HUDEP-2 (cell line): Measurements from ENCODE around the gene CIAO2A.
"Not testable (repeated sequence)": the region's sequence is repeated elsewhere in the genome, so short reads cannot be mapped to it uniquely, and the experiment has no call there.

Source experiments
- DNase-seq, 76 experiments: peaks; one replicate each; lab custom pipeline; 2025; ENCODE audit not compliant: unreplicated experiment in 76 of 76; lab: John Stamatoyannopoulos, UW

CIAO2A gene

DNA sequence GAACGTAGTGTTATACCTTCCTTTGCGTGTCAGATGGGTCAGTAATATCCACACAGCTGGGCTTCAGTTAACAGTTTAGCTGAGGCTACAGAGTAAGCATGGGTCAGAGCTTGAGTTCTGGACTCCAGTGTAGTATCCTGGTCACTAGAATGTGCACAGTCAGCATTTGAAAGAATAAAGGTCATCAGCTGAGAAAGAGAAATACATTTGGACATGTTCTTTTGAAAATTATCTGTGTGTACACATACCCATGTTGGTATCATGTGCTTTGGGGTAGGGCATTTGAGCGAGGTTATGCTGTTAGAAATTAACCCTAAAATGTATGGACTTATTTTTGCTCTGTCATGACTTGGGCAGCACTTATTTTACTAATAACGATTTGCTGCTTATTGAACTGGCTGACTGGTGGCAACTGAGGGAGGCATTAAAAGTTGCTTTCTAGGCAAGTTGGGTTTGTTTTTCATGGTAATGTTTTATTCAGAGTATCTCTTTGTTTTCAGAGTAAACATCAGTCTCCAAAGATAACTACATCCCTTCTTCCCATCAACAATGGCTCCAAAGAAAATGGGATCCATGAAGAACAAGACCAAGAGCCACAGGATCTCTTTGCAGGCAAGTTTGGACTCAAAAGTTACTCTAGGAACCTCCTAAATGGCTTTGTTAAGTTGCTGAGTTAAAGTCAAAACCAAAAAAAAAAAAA is 18.6 kb upstream of the CIAO2A start:
- no peak for DNase-seq

DNA sequence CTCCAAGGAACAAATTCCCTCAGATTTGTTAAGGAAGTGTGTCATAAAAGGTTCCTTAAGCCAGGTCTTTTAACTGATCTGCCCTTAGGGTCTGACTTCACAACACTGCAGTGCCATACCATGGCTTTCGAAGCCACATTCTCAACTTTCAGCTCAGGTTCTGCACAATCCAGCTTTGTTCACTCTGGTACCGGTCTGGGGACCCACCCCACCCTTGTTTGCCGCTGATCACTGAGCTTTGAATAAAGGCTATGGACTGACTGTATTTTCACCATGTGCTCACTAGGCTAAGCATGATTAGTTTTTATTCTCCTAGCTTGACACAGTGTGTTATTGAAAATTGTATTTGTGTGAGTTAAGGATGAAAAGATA is 18.0 kb upstream of the CIAO2A start:
- DNase-seq, result no peak

DNA sequence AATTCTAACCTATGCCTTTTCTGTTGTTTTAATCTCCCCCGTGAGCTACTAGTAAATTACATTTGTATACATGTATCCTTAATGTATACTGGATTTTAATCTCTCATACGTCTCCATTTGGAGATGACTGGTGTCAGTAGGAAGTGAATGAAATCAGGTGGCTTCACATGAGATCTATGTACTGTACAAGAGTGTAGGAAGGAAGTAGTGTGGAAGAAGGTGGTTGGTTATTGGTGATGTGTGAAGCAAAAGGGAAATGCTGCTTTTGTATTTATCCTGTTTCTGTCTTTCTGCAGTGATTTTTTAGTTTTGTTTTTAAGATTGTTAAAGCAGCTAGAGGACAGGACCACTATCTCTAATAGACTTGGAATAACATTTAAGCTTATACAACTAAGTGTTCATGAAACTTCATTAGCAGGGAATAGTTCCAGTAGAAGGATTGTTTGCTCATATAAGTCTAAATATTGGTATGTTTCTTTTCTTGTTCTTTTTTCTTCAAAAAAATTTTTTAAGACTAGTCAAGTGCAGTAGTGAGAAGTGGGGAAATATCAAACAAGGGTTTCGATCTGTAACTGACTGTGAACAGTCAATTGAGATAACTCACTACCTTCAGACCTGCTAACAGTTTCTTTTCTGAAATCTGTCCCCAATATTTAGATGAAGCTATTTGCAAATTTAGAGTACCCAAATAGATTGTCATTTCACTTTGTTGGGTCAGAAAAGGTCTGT is 17.5 kb upstream of the CIAO2A start:
- no peak for DNase-seq

DNA sequence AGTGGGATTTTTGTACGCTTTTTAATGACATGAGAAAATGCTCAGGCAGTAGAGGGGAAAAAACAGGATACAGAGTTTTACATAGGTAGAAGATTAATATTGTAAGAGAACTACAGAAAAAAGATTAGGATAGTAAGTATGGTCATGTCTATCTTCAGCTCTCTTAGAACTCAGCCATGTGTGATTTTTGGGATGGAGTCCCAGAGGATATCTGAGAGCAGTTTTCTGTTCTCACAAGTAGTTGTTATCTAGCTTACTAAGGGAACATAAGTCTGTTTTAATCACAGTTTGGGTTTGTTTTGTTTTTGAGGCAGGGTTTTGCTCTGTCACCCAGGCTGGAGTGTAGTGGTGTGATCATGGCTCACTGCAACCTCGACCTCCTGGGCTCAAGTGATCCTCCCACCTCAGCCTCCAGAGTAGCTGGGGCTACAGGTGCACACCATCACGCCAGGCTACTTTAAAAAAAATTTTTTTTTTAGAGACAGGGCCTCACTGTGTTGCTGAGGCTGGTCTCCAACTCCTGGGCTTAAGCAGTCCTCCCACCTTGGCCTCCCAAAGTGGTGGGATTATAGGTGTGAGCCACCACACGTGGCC is 16.6 kb upstream of the CIAO2A start:
- not testable (repeated sequence) for DNase-seq

DNA sequence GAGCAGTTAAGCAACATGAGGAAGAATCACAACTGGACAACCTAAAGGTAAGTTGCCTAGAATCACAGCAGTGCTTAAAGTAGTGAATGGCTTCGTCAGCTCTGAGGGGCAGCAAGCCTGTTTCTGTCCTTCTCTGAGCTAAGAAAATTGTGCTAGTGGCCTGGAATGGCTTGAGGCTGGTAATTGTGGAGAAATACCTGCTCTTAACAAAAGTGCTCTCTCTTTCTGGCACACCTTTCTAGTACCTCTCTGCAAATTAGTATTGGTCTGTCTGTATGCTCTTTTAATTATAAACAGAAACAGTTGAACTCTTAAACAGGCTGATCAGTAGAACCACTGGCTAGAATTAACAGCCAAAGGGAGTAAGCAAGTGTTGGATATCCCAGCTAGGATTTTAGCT is 13.7 kb upstream of the CIAO2A start:
- no peak for DNase-seq

DNA sequence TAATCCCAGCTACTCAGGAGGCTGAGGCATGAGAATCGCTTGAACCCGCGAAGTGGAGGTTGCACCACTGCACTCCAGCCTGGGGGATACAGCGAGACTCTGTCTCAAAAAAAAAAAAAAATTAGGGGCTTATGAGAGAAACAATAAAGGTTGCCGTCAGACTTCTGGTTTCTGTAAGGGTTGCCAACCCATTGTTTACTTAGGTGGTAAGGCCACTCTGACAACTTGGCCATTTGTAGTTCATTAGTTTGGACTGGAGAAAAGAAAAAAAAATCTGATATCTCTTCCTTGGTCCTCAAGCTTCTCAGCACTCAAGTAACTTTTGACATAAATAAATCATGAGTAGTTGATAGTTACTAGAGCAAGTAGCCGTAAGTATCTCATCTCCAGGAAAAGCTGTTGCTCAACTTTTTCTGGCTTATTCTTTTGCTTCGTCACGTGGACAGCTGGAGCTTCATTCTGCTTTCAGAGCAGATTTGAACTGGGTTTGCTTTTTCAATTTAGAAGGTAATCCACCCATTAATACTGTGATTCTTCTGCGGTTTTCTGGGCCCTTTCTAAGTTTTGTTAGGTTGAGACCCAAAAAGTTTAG is 11.6 kb upstream of the CIAO2A start:
- no peak for DNase-seq

DNA sequence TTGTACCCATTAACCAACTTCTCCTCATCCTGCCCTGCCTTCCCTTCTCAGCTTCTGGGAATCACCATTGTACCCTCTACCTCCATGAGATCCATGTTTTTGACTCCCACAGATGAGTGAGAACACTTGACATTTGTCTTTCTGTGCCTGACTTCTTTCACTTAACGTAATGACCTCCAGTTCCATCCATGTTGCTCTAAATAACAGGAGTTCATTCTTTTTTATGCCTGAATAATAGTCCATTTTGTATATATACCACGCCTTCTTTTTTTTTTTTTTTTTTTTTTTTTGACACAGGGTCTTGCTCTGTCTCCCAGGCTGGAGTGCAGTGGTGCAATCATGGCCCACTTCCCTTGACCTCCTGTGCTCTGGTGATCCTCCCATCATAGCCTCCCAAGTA is 8.9 kb upstream of the CIAO2A start:
- DNase-seq, result no peak

DNA sequence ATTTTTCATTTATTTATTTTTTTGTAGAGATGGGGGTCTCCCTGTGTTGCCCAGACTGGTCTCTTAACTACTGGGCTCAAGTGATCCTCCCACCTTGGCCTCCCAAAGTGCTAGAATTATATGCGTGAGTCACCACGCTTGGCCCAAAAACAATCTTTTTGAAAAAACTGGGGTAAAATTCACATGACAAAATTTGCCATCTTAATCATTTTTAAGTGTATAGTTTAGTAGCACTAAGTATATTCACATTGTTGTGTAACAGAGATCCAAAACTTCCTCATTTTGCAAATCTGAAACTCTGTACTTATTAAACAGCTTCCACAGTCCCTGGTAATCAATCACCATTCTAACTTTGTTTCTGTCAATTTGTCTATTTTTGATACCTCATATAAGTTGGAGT is 7.3 kb upstream of the CIAO2A start:
- DNase-seq, result no peak

DNA sequence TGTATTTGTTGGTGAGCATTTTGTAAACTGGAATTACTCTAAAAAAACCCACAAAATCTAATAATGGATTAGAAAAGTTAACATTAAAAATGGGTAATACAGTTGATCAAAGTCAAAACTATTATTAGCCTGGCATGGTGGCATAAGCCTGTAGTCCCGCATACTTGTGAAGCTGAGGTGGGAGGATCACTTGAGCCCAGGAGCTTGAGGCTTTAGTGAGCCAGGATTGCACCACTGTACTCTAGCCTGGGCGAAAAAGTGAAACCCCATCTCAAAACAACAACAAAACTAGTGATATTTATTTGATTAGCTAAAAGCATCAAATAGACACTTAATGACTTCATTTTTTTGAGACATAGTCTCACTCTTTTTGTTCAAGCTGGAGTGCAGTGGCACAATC is 5.7 kb upstream of the CIAO2A start:
- DNase-seq, result no peak

DNA sequence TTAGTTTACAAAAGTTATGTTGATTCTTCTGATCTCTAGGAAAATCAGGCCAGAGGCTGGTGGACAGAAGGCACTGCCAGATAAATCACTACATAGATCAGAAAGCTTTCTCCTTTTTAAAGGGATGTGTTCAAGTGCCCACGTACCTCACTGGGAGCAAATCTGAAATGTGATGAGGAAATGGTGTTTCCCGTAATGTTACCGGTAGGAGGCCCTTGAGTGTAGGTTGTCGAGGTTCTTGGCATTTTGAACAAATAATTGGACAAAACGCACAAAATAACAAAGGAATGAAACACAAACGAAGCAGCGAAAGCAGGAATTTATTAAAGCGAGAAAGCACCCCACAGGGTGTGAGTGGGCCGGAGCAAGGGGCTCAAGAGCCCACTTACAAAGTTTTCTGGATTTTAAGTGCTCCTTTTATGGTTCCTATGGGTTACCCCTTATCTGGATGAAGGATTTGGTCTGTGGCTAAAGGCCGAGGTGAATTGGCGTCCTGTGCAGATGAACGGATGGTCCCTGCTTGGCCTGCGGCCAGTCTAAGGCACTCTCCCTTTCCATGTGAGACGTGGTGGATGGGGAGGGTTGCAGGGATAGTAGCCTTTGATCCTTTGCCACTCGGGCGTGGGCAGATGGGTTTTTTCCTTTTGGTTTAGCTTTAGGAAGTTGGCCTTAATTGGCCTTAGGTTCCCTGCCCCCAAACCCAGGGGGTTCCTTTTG is 3.2 kb upstream of the CIAO2A start:
- peak in 9 of 76 experiments; percentile 2 to 43 (median 10) for DNase-seq

DNA sequence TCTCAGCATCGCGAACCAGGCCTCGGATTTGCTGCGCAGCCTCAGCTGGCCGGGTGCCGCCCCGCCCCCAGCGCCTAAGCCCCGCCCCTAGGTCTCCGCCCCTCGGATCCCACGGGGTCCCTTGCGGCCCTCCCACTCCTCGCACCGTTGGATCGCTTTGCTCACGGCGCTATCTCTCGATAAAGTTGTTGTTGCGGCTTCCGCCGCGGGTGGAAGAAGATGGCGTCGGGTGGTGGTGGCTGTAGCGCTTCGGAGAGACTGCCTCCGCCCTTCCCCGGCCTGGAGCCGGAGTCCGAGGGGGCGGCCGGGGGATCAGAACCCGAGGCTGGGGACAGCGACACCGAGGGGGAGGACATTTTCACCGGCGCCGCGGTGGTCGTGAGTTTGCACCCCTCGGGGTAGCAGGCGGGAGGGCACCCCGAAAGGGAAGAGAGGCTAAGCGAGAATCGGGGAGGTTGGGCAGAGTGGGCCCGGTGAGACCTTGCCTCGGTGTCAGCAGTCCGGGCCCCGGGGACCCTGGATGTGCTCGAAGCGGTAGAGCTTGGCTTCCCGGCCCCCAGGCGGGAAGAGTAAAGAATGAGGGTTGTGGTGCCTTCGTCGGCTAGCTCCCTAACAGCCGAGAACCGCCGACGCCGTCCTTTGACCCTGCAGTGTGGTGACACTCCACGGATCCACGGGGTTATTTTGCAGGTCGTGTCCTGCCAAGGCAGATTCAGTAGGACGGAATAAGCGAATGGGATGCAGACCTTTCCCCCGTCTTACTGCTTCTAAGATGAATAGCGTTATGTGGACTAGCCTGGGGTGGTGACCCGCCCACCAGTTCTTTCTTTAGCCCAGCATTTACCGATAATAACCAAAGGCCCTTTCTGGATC is 2.4 kb upstream of the CIAO2A start, which contains the start of gene SNX1:
TSS of gene SNX1 (plus strand) at position 188 of the 873 bp plus-strand sequence. CDS start at position 220, 32 bp downstream.
- peak in 75 of 76 experiments; percentile 25 to 96 (median 89) for DNase-seq

DNA sequence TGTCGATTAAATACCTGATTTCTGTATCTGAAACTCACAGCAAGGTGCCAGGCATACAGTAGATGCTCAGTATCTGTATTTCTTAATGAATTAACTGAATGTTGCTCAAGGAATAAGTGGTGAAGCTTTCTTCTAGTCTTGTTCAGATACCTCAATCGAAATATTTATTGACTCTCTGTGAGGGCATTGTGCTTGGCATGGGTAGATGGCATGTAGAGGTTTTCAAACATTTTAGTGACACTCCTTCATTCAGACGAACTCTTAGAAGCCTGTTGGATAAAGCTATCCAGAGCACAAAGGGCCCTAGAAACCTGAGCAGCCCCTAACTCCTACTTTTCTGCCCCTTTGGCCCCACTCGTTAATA is 1.8 kb upstream of the CIAO2A start:
- peak in 1 of 76 experiments; percentile 52 for DNase-seq

DNA sequence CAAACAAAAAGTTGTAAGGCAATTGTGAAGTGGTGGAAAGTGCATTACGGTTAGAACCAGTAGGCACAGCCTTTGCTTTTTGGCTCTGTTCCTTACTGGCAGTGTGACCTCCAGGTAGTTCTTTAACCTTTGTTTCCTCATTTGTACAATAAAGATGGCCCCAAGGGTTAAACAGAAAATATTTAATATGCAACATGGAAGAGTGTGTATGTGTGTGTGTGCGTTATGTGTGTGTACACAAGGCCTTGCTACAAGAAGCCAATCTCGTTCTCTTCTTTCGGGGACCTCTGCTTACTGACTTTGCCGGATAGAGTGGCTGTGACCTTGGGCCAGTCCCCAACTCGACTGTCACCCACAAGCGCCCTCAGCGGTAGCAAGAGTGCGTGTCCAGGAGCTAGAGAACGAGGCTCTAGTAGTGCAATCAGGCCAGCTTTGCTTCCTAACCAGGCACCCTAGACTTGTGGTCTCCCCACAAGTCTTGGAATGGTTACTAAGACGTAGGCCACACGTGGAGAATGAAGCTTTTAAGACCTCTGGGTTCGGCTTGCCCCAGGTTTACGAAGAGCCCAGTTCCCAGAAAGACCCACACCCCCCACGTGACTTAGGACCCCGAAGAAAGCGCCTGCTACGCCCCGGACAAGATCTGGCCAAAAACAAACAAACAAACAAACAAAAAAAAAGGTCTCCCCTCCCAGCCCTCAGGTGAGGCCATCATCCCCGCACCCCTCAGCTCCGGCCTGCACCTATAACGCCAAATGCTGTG is 593 bp downstream of the CIAO2A start:
- peak in 69 of 76 experiments; percentile 17 to 72 (median 52) for DNase-seq

DNA sequence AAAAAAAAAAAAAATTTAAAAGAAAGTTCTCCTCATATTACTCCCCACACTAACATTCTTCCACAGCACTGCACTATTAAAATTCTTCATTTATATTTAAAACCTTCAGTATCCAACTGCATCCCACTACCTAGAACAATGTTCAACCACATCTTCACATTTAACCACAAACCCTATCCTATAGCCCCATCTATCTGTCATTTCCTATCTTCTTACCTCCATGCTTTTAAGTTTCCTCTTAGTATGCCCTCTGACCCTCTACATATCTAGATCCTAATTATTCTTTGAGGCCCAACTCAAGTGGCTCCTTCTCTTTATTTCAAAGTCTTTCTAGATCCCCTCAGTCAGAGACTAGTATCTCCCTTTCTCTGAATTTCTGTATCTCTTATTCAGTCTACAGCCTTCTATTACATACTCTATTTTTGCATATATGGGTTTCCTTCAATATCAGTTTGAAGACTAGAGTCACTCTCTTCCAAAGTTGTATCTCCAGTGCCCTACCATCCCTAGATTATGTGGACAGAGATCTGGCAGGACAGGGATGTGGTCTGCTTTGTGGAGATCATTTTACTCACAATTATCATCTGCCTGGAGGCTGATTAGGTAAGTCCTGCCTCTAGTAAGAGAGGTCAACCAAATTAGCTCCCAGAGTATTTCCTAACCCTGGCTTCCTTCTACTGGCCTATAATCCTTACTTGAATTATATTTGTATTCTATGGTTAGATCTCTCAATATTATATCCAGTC is 1.4 kb downstream of the CIAO2A start:
- peak in 3 of 76 experiments; percentile 6 to 32 (median 12) for DNase-seq

DNA sequence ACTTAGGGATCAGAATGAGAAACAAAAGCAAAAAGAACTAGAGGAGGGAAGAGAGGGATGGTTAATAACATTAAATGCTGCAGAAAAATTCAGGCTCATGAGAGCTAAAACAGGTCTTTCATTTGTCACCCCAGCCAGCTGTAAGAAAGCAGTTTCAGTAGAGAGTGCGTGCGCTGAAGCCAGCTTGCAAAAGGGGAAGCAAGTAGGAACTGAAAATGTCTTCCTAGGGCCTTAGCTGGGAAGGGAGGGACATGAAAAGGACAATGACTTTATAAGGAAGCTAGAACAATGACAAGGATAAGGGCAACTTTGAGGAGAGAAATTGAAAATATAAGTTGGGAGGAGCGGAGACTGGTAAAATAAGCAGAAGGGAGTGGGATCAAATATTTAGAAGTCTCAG is 3.1 kb downstream of the CIAO2A start:
- no peak for DNase-seq

DNA sequence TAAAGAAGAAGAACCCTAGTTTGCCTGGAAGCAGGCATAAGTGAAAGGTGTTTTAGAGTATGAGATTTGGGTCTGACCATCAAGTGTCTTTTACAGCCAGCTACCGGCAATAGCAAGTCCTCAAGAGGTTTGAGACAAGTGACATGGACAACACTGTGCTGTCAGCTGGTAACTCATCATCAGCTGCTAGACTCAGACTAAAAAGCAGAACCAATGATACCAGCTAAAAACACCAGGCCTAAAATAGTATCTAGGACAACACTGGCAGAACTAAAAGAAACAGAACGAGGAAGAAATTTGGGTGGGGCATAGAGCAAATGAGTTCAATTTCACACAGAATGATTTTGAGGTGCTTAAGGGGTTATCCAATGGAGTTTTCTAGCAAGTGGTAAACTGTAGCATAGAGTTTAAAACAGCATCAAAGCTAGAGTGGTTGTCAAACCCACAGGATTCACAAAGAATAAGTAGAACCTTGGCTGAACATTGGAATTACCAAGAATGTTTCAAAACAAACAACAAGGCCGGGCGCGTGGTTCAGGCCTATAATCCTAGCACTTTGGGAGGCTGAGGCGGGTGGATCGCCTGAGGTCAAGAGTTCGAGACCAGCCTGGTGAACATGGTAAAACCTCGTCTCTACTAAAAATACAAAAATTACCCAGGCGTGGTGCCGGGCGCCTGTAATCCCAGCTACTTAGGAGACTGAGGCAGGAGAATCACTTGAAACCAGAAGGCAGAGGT is 3.9 kb downstream of the CIAO2A start:
- DNase-seq, result no peak

DNA sequence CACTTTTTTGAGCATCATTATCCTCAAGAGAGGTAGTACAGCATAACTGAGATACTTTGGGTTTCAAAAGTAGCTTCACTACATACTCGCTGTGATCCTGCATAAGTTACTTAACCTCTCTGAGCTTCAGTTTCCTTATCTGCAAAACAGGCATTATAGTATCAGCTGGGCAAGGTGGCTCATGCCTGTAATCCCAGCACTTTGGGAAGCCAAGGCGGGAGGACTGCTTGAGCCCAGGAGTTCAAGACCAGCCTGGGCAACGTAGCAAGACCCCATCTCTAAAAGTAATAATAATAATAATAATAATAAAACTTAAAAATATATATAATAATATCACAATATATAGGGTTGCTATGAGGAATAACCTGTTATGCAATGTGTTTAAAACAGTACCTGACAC is 10.9 kb downstream of the CIAO2A start:
- no peak for DNase-seq

DNA sequence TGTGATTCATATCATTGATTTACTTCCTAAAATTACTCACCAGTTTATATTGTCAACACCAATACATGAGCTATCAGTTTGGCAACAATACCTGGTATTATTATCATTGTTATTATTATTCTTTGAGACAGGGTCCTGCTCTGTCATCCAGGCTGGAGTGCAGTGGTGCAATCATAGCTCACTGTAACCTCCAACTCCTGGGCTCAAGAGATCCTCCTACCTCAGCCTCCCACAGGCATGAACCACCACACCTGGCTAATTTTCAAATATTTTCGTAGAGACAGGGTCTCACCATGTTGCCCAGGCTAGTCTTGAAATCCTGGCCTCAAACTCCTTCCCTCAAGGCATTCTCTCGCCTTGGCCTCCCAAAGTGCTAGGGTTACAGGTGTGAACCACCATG is 20.1 kb downstream of the CIAO2A start:
- not testable (repeated sequence) for DNase-seq
